GM12891 (cell line): ENCODE measurements around the gene FAM120AOS.

Experiments used
- POLR2A ChIP-seq: IDR thresholded peaks from 2 replicates; pipeline ENCODE4 v1.6.1; 2011; ENCODE audit warnings: low read depth, low read length, control low read depth
- SPI1 ChIP-seq: IDR thresholded peaks from 2 replicates; pipeline ENCODE4 v1.6.1; 2011; ENCODE audit warnings: low read depth, low read length, control low read depth
- TAF1 ChIP-seq: IDR thresholded peaks from 2 replicates; pipeline ENCODE4 v1.6.1; 2011; ENCODE audit warnings: low read depth, low read length, control low read depth

GRCh38 chr9:93470391-93470790 lies 17.0 kb upstream of the FAM120AOS start:
- TF ChIP-seq POLR2A (no peak), TAF1 (no peak), SPI1 (no peak)
